ENCODE results near the gene MLNR.
A peak's percentile ranks its signal among the peaks of the same experiment; 100 is the strongest.

The MLNR gene

DNA sequence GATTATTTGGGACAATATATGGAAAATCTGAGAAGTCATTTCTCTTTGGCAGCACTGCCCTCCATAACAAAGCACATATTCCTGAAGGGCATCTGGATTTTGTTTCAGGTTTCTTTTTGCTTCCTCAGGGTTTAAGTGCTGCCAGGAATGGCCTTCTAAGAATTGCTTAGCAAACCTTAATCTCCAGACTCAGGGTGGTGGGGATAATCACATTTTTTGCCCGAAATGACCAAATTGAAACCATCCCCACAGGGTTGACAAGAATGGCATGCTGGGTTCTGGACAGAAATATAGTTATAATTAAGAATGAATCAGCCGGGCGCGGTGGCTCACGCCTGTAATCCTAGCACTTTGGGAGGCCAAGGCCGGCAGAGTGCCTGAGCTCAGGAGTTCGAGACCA lies 21.2 kb downstream of the MLNR start:
- H3K9me3 ChIP-seq (ENCODE audit: control insufficient read depth, insufficient read depth, low read length), result no peaks in the 10 kb centered on the region
- no peak overlapping the region for H3K27ac ChIP-seq (ENCODE audit: low read depth, low read length)
- no peaks in the 10 kb centered on the region for H3K36me3 ChIP-seq (ENCODE audit: control insufficient read depth, low read length)
- H3K4me2 ChIP-seq (ENCODE audit: low read length), result no peak overlapping the region
- H3F3A ChIP-seq (ENCODE audit: control insufficient read depth, insufficient read depth), result no peaks in the 10 kb centered on the region
- no peaks in the 10 kb centered on the region for H3K27me3 ChIP-seq (ENCODE audit: control insufficient read depth, low read length)
- H3K4me1 ChIP-seq (ENCODE audit: control insufficient read depth, low read length), result peaks cover 6% of the 10 kb centered on the region
- H3K9me2 ChIP-seq (replicated peaks; ENCODE audit: control insufficient read depth, low read length), result no peaks in the 10 kb centered on the region
- TF ChIP-seq EZH2phosphoT487 (IDR thresholded peaks at IDR 0.05; ENCODE audit: borderline replicate concordance, low read length), result no peak
- no peak overlapping the region for H3K4me3 ChIP-seq (ENCODE audit: low read length)
- H3K79me2 ChIP-seq (ENCODE audit: control insufficient read depth, low read length), result no peaks in the 10 kb centered on the region
- H4K20me1 ChIP-seq (ENCODE audit: control insufficient read depth, insufficient read depth, low read depth, low read length), result no peaks in the 10 kb centered on the region

DNA sequence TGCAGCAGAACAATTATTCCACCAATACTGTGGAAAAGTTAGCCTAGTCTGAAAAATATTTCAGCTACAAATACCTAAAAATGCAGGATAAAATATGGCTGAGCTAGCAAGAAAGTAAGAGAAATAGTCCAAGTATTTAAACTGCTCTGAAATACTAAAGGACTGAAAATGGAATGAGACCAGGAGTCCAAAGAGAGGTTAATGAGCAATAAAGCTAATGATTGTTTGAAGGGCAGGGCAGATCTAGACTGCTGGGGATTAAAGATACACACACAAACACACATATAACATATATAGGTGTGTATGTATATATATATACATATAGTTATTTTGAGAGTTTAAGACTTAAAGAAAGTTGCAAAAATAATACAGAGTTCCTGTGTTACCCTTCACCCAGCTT lies 25.0 kb downstream of the MLNR start:
- no peak overlapping the region for H3K4me3 ChIP-seq (ENCODE audit: low read length)
- H3K36me3 ChIP-seq (ENCODE audit: control insufficient read depth, low read length), result peaks cover 4% of the 10 kb centered on the region
- H3K79me2 ChIP-seq (ENCODE audit: control insufficient read depth, low read length), result peaks cover 14% of the 10 kb centered on the region
- no peak overlapping the region for H3K27ac ChIP-seq (ENCODE audit: low read depth, low read length)
- TF ChIP-seq, protein P1, sequence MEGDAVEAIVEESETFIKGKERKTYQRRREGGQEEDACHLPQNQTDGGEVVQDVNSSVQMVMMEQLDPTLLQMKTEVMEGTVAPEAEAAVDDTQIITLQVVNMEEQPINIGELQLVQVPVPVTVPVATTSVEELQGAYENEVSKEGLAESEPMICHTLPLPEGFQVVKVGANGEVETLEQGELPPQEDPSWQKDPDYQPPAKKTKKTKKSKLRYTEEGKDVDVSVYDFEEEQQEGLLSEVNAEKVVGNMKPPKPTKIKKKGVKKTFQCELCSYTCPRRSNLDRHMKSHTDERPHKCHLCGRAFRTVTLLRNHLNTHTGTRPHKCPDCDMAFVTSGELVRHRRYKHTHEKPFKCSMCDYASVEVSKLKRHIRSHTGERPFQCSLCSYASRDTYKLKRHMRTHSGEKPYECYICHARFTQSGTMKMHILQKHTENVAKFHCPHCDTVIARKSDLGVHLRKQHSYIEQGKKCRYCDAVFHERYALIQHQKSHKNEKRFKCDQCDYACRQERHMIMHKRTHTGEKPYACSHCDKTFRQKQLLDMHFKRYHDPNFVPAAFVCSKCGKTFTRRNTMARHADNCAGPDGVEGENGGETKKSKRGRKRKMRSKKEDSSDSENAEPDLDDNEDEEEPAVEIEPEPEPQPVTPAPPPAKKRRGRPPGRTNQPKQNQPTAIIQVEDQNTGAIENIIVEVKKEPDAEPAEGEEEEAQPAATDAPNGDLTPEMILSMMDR (IDR thresholded peaks at IDR 0.05; ENCODE audit: low read depth, low read length, poor library complexity, severe bottlenecking), result no peak
- no peak for TF ChIP-seq EZH2phosphoT487 (IDR thresholded peaks at IDR 0.05; ENCODE audit: borderline replicate concordance, low read length)
- no peaks in the 10 kb centered on the region for H3K9me3 ChIP-seq (ENCODE audit: control insufficient read depth, insufficient read depth, low read length)
- H3K9me2 ChIP-seq (replicated peaks; ENCODE audit: control insufficient read depth, low read length), result no peaks in the 10 kb centered on the region
- H3K27me3 ChIP-seq (ENCODE audit: control insufficient read depth, low read length), result no peaks in the 10 kb centered on the region
- no peak overlapping the region for H3K4me2 ChIP-seq (ENCODE audit: low read length)
- H3F3A ChIP-seq (ENCODE audit: control insufficient read depth, insufficient read depth), result no peaks in the 10 kb centered on the region
- H3K4me1 ChIP-seq (ENCODE audit: control insufficient read depth, low read length), result peaks cover 17% of the 10 kb centered on the region
- H4K20me1 ChIP-seq (ENCODE audit: control insufficient read depth, insufficient read depth, low read depth, low read length), result no peaks in the 10 kb centered on the region

DNA sequence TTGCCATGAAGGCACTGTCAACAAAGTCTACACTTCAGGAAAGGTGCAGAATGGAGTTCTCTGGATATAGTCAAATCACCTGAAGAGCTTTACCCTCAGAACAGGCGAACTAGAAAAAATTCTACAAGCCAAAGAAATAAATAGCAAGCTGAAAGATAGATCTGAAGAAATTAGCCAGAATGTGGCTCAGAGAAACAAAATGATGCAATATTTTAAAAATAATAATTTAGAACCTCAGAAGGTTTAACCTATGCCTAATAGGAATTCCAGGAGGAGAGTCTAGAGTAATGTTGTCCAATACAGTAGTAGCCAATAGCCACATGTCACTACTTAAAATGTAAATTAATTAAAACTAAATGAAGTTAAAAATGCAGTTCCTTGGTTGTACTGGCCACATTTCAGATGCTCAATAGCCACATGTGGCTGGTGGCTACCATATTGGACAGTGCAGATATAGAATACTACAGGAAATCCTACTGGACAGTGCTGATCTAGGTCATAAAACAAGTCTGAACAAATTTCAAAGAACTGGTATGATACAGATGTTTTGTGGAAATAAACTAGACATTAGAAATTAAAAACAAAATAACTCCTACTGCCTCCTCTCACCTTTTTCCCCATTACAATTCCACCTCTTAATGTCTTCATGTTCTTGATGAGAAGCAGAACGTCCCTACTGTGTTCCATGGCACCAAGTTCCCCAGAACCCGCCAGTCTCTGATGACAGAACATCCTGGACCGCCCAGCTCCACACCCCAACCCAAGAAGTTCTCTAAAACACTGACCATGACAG lies 26.9 kb downstream of the MLNR start:
- H3K27ac ChIP-seq (ENCODE audit: low read depth, low read length), result no peak overlapping the region
- no peak for TF ChIP-seq EZH2phosphoT487 (IDR thresholded peaks at IDR 0.05; ENCODE audit: borderline replicate concordance, low read length)
- TF ChIP-seq, protein P1 (IDR thresholded peaks at IDR 0.05; ENCODE audit: low read depth, low read length, poor library complexity, severe bottlenecking), result no peak

More for the DNA sequence above, 26.9 kb downstream of the MLNR start:
- no peaks in the 10 kb centered on the region for H3F3A ChIP-seq (ENCODE audit: control insufficient read depth, insufficient read depth)
- peak overlapping the region; percentile 96 for H3K4me2 ChIP-seq (ENCODE audit: low read length)
- no peaks in the 10 kb centered on the region for H3K9me3 ChIP-seq (ENCODE audit: control insufficient read depth, insufficient read depth, low read length)
- H4K20me1 ChIP-seq (ENCODE audit: control insufficient read depth, insufficient read depth, low read depth, low read length), result no peaks in the 10 kb centered on the region
- H3K4me1 ChIP-seq (ENCODE audit: control insufficient read depth, low read length), result peaks cover 29% of the 10 kb centered on the region
- H3K79me2 ChIP-seq (ENCODE audit: control insufficient read depth, low read length), result peaks cover 19% of the 10 kb centered on the region
- peak overlapping the region; percentile 73 for H3K4me3 ChIP-seq (ENCODE audit: low read length)
- no peaks in the 10 kb centered on the region for H3K9me2 ChIP-seq (replicated peaks; ENCODE audit: control insufficient read depth, low read length)
- H3K27me3 ChIP-seq (ENCODE audit: control insufficient read depth, low read length), result no peaks in the 10 kb centered on the region
- peaks cover 10% of the 10 kb centered on the region for H3K36me3 ChIP-seq (ENCODE audit: control insufficient read depth, low read length)

All from DOHH2 (cell line).